Measurements from ENCODE around the gene ANO10.

- no peak for TF ChIP-seq CTCF (IDR thresholded peaks at IDR 0.05)
- no peak for TF ChIP-seq POLR2A (IDR thresholded peaks at IDR 0.05)
Observed at GRCh38 chr3:43581343-43581742, 40.5 kb downstream of the ANO10 start.

Measured in uterus (tissue), 2 donors.